Psoas muscle (tissue), 8 donors: Measurements from ENCODE around the gene MOGAT2. TPM values are rescaled to one million over a fixed set of nuclear protein-coding genes. Genes with fewer than 3 reads are reported as not detected.

Experiments used
- ATAC-seq, 4 donors: fragments of 200-7000 bp; cut with Tn5 transposase; one replicate each; pipeline ENCODE4 v1.9.1; 2020; ENCODE audit warnings: moderate library complexity in 3 of 4, mild to moderate bottlenecking in 2 of 4
- DNase-seq, 2 donors: peaks; one replicate each; pipeline ENCODE4 v3.0.0-alpha.2; 2020
- H3K27ac ChIP-seq: fragments of 200-600 bp; one replicate; pipeline ENCODE4 v1.8.0; 2022
- H3K27me3 ChIP-seq, 3 donors: fragments of 200-600 bp in 1 of 3; one replicate each; pipeline versions ENCODE4 v1.6.1 to v1.8.0; 2013 to 2022; ENCODE audit warnings: low read length in 2 of 3, mild to moderate bottlenecking in 2 of 3, moderate library complexity in 1 of 3; ENCODE audit not compliant: insufficient read depth in 3 of 3
- H3K36me3 ChIP-seq, 2 donors: fragments of 200-600 bp in 1 of 2; one replicate each; pipeline versions ENCODE4 v1.6.1 to v1.8.0; 2013 to 2022; ENCODE audit warnings: low read depth in 1 of 2, mild to moderate bottlenecking in 1 of 2, moderate library complexity in 1 of 2; ENCODE audit not compliant: insufficient read depth in 1 of 2
- H3K4me1 ChIP-seq: fragments of 200-600 bp; one replicate; pipeline ENCODE4 v1.8.0; 2022
- H3K4me3 ChIP-seq: fragments of 200-600 bp; one replicate; pipeline ENCODE4 v1.8.0; 2022; ENCODE audit warnings: mild to moderate bottlenecking
- H3K9me3 ChIP-seq: fragments of 200-600 bp; one replicate; pipeline ENCODE4 v1.8.0; 2022
- CTCF ChIP-seq: fragments of 200-600 bp; IDR thresholded peaks from one replicate; pipeline ENCODE4 v1.8.0; 2022; ENCODE audit warnings: antibody characterized with exemption
- WGBS, 3 donors: extraction: QIAGEN DNeasy Blood & Tissue Kit; methylation state at CpG; one replicate each; pipeline versions ENCODE4 v1.1.6 to v1.1.7; 2013; 5-methylcytosine and 5-hydroxymethylcytosine counted together
- intact Hi-C, 2 donors: fragments of 100-400 bp; cut with DNase I; formaldehyde crosslinking; loops; one replicate each; pipeline versions ENCODE4 v1.11.0 to v1.14.2; 2022
- long read RNA-seq, 2 donors: library from polyadenylated mRNA; unstranded; transcript quantifications; one replicate each; pipeline ENCODE4 v2.0.0, GENCODE V29; 2021
- polyA plus RNA-seq, 3 donors: library from polyadenylated mRNA; stranded (reverse); fragments of 200-250 nt; gene quantifications; one replicate each; pipeline ENCODE4 v1.2.3, GENCODE V29; 2013
- total RNA-seq, 4 donors: library from RNA; stranded (reverse); fragmentation: NEBNext Ultra II Directional in 2 of 4; extraction: Animal tissue kit (Norgen Biotek cat#: 25700) in 2 of 4; gene quantifications; one replicate each; pipeline versions ENCODE4 v1.2.1 to v1.2.4, GENCODE V29; 2021 to 2023
- donor health status: healthy with polysubstance abuse.
- donor health status: DM: no; HTN: no; CAD: no; lungs with moderate emphysema.
- donor health status: Bipolar disorder and iron deficiency.
- donor health status: healthy.
- donor health status: DM: yes; HTN: yes; CAD: no.
- donor health status: DM: no; HTN: no; CAD: no.
- donor health status: DM: no; HTN: no; CAD: no.
- donor health status: DM: yes; HTN: yes; CAD: no.

MOGAT2 gene
- total RNA-seq = not detected
- polyA plus RNA-seq = under 1 TPM in 2 of 3 donors, not detected in 1; 0.04 to 0.19 TPM
- long read RNA-seq, donor 1 = 0 reads
- long read RNA-seq, donor 2 = 0 reads

GRCh38 chr11:75717608-75718418, at the start of gene MOGAT2:
MOGAT2 (plus strand) TSS chr11:75717838; CDS start chr11:75717889, 51 bp downstream.
- TF ChIP-seq CTCF = no peak
- 65 to 75% (median 68%) methylated on average over 13 of the region's 13 CpGs for WGBS, 3 donors
- intact Hi-C loops = no loop called here

GRCh38 chr11:75668451-75669297, 49.0 kb upstream of the MOGAT2 start, which contains the start of gene MAP6:
MAP6 (minus strand) TSS chr11:75669038; CDS start chr11:75668369, 669 bp downstream.
- H3K9me3 ChIP-seq = no peaks in the 10 kb centered on the region
- peaks cover 6% of the 10 kb centered on the region for H3K4me1 ChIP-seq
- no peak within 1 kb of the TSS for H3K27ac ChIP-seq
- DNase-seq (peak; percentile 20 to 58), ATAC-seq (peak in 3 of 4 donors; percentile 30 to 63 (median 36))
- H3K36me3 ChIP-seq = no peaks in the 10 kb centered on the region
- intact Hi-C loops = no loop called here
- H3K4me3 ChIP-seq = peak within 1 kb of the TSS; percentile 71
- peaks cover 0 to 67% (median 19%) of the 10 kb centered on the region in 3 donors for H3K27me3 ChIP-seq
- WGBS, 3 donors = 3% methylated on average over 69 to 72 of the region's 72 CpGs
- no peak for TF ChIP-seq CTCF

More at GRCh38 chr11:75717608-75718418, at the start of gene MOGAT2:
- H3K4me1 ChIP-seq = no peaks in the 10 kb centered on the region
- DNase-seq (no peak), ATAC-seq (peak in 3 of 4 donors; percentile 60 to 86 (median 66))
- H3K27ac ChIP-seq = no peak within 1 kb of the TSS
- H3K9me3 ChIP-seq = no peaks in the 10 kb centered on the region
- H3K4me3 ChIP-seq = no peak within 1 kb of the TSS
- no peaks in the 10 kb centered on the region for H3K36me3 ChIP-seq
- H3K27me3 ChIP-seq = no peaks in the 10 kb centered on the region

GRCh38 chr11:75673977-75674582, 43.6 kb upstream of the MOGAT2 start:
- TF ChIP-seq CTCF = no peak
- 91 to 93% (median 92%) methylated on average over 4 of the region's 4 CpGs for WGBS, 3 donors
- Histone ChIP-seq H3K36me3 (no peaks in the 10 kb centered on the region), H3K27ac (no peak overlapping the region), H3K4me3 (no peak overlapping the region), H3K9me3 (no peaks in the 10 kb centered on the region), H3K27me3 (peaks cover 0 to 53% (median 3%) of the 10 kb centered on the region in 3 donors), H3K4me1 (no peaks in the 10 kb centered on the region)
- ATAC-seq (no peak), DNase-seq (no peak)
- intact Hi-C loops = no loop called here

- Histone ChIP-seq H3K27ac (no peak overlapping the region), H3K4me3 (no peak overlapping the region), H3K9me3 (no peaks in the 10 kb centered on the region), H3K27me3 (peaks cover 0 to 36% (median 3%) of the 10 kb centered on the region in 3 donors), H3K36me3 (no peaks in the 10 kb centered on the region), H3K4me1 (no peaks in the 10 kb centered on the region)
- 92 to 98% (median 94%) methylated on average over 1 of the region's 1 CpG for WGBS, 3 donors
- intact Hi-C loops = no loop called here
- TF ChIP-seq CTCF = no peak
- no peak for DNase-seq
- no peak for ATAC-seq
These were observed 40.4 kb upstream of the MOGAT2 start for GRCh38 chr11:75677275-75677674.
